AG04450 (cell line): ENCODE data around the gene ADAM19. TPM values are rescaled to one million over a fixed set of nuclear protein-coding genes. Genes with fewer than 3 reads are reported as not detected.

Experiments used
- CTCF ChIA-PET: fragments of 300-600, 350-600 bp; formaldehyde crosslinking; extraction: SDS; loops from one replicate; lab custom pipeline; 2022; ENCODE audit warnings: antibody characterized with exemption, inconsistent platforms; lab: Charles Lee
- POLR2A ChIA-PET: fragments of 350-600 bp; formaldehyde crosslinking; extraction: SDS; loops from one replicate; lab custom pipeline; 2021; ENCODE audit warnings: antibody characterized with exemption, inconsistent platforms; lab: Yijun Ruan, JAX
- DNase-seq: peaks from one replicate; pipeline ENCODE4 v3.0.0-alpha.2; 2011; ENCODE audit warnings: low read depth, low spot score
- H3K27ac ChIP-seq: one replicate; pipeline ENCODE4 v1.5.1; 2012; ENCODE audit warnings: low read depth, low read length, control low read depth
- H3K27me3 ChIP-seq: one replicate; pipeline ENCODE4 v1.6.0; 2012; ENCODE audit warnings: low read length; ENCODE audit not compliant: control insufficient read depth, insufficient read depth
- H3K4me3 ChIP-seq: 2 replicates; pipeline ENCODE4 v1.5.1; 2011; ENCODE audit warnings: mild to moderate bottlenecking, low read depth, low read length, control low read depth
- H3K9me3 ChIP-seq: 2 replicates; pipeline ENCODE4 v1.5.1; 2012; ENCODE audit warnings: low read length; ENCODE audit not compliant: control insufficient read depth, insufficient read depth
- polyA plus RNA-seq: library from polyadenylated mRNA; depleted of rRNA; stranded (reverse); fragments of >200 nt; gene quantifications from 2 replicates; pipeline ENCODE4 v1.2.3, GENCODE V29; 2011
- TF ChIP-seq, protein P1 (sequence below): IDR thresholded peaks from 2 replicates; pipeline ENCODE4 v1.5.1; 2011; ENCODE audit warnings: low read depth, low read length, control low read depth, inconsistent platforms

ADAM19 gene
- polyA plus RNA-seq, 1 experiment: 44.7 TPM

DNA sequence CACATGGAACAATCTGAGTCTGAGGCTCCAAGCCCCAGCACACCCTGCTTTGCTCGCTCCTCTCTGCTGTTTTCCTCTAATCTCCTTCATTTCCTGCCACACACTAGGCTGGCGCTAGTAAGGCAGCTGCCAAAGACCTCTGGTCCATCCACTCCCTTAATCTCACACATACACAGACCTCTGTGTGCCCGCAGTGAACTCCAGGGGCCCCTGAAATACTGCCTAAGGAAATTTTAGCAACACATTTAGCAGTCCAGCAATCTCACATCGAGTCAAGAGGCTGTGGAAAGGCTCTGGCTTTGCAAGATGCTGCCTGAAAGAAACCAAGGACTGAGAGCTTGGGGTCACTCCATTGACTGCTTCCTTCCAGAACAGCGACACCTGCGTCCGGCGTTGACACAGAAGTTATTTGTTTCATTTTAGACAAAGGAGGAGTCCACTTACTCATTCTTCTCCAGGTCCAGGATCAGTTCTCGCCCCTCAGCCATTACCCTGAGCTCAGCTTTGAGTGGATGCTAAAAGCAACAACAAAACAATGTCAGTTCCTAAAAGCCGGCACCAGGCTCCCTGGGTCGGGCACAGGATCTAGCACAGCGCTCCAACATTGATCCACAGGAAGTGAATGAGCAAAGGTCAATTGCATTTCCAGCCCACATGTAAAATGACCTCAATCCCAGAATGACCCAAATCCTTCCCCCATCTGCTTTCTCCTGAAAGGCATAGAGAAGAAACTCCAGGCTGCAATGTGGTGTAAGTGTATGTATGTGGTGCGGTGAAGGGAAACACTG lies 11.5 kb downstream of the ADAM19 start:
- Histone ChIP-seq H3K27ac (peak overlapping the region; percentile 87), H3K4me3 (no peak overlapping the region), H3K27me3 (no peaks in the 10 kb centered on the region), H3K9me3 (no peaks in the 10 kb centered on the region)
- no peak for DNase-seq
- CTCF ChIA-PET: no interaction called here
- POLR2A ChIA-PET: interaction anchor here (0.8 to 1.0 kb wide), 6 partner anchors 7 to 57 kb away, joined by 3 to 8 read pairs (median 4); no protein-coding TSS in a partner anchor
- TF ChIP-seq, protein P1, sequence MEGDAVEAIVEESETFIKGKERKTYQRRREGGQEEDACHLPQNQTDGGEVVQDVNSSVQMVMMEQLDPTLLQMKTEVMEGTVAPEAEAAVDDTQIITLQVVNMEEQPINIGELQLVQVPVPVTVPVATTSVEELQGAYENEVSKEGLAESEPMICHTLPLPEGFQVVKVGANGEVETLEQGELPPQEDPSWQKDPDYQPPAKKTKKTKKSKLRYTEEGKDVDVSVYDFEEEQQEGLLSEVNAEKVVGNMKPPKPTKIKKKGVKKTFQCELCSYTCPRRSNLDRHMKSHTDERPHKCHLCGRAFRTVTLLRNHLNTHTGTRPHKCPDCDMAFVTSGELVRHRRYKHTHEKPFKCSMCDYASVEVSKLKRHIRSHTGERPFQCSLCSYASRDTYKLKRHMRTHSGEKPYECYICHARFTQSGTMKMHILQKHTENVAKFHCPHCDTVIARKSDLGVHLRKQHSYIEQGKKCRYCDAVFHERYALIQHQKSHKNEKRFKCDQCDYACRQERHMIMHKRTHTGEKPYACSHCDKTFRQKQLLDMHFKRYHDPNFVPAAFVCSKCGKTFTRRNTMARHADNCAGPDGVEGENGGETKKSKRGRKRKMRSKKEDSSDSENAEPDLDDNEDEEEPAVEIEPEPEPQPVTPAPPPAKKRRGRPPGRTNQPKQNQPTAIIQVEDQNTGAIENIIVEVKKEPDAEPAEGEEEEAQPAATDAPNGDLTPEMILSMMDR: no peak

DNA sequence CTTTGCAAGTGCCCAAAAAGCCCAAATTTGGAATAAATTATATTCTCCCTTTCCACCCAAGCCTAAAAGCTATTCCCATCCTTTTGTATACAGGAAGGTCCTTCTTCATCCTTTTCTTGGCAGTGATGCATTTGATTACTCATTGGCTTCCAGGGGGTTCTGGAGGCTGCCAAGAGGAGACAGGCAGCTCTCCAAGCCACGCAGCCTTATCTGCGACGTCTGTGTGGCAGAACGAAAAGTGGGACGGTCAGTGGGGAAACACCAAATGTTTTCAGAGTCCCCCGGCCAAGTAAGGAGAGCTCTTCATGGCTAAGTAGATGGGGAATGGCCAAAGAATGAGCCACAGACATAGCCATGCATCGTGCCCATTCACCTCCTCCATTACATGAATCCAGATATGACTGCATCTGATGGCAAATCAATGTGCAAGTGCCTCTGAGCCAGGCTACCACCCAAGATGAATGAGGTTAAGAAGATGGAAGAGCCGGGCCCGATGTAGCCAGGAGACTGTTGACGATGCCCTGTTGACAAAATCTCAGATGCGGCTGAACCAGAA lies 12.1 kb downstream of the ADAM19 start:
- Histone ChIP-seq H3K27ac (peak overlapping the region; percentile 87), H3K9me3 (no peaks in the 10 kb centered on the region), H3K27me3 (no peaks in the 10 kb centered on the region), H3K4me3 (no peak overlapping the region)
- ChIA-PET POLR2A (interaction anchor here (0.8 to 1.3 kb wide), 8 partner anchors 8 to 56 kb away, joined by 3 to 8 read pairs (median 4); no protein-coding TSS in a partner anchor), CTCF (no interaction called here)
- TF ChIP-seq, protein P1: no peak
- DNase-seq: no peak

DNA sequence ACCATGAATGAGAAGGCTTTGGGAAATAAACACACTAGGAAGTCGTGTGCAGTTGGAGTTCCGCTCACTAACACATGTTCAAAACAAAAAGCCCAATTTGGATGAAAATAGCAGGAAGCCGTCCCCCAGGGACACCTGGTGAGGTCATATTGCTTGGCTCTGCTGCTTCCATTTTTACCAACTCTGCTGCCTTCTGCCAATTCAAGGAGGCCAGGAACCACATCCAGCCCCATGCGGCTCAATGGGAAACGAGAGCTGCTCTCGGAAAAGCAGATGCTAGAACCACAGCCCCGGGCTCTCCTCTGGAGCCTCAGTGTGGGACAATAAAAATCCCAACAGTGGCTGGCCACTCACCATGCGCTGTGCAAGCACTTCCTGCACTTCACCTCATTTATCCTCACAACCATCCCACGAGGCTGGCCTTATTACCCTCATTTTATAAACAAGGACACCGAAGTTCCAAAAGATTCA lies 13.4 kb downstream of the ADAM19 start:
- ChIA-PET CTCF (interaction anchor here (1.4 to 1.6 kb wide), 2 partner anchors 19 to 181 kb away, joined by 7 to 9 read pairs; partner anchors contain the start of gene LSM11), POLR2A (interaction anchor here (1.0 to 1.3 kb wide), 2 partner anchors 11 to 46 kb away, joined by 4 to 6 read pairs; no protein-coding TSS in a partner anchor)
- TF ChIP-seq, protein P1: no peak
- no peak for DNase-seq
- Histone ChIP-seq H3K4me3 (no peak overlapping the region), H3K27ac (peak overlapping the region; percentile 59), H3K27me3 (no peaks in the 10 kb centered on the region), H3K9me3 (no peaks in the 10 kb centered on the region)

DNA sequence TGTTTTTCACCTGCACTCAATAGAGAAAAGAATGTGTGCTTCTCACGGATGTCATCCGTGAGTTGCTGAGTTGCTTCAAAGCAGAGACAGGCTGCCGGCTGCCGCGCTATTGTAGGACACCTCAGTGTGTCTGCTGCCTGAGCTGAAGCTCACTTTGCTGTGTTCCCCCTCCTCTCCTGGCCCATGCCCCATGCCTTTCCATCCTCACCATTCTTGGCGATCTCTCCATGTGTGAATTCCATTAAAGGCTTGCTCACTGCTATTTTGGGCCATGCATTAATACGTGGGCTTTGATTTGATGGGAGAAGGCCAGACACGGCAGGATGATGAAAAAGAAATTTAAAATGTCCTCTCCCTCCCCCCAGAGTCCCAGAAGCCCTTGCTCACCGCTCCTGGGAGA lies 14.5 kb downstream of the ADAM19 start:
- peak overlapping the region; percentile 59 for H3K27ac ChIP-seq
- CTCF ChIA-PET: interaction anchor here (1.2 to 1.6 kb wide), 2 partner anchors 18 to 28 kb away, joined by 3 to 7 read pairs; no protein-coding TSS in a partner anchor
- H3K4me3 ChIP-seq: no peak overlapping the region
- TF ChIP-seq, protein P1: no peak
- no peak for DNase-seq
- H3K27me3 ChIP-seq: no peaks in the 10 kb centered on the region
- H3K9me3 ChIP-seq: no peaks in the 10 kb centered on the region
- POLR2A ChIA-PET: interaction anchor here (1.0 to 1.2 kb wide), 2 partner anchors 10 to 44 kb away, joined by 6 read pairs; no protein-coding TSS in a partner anchor
